Fibroblast of the aortic adventitia (primary cell): ENCODE data around the gene HMGCS2. TPM values are rescaled to one million over a fixed set of nuclear protein-coding genes. Genes with fewer than 3 reads are reported as not detected.

Experiments used
- DNase-seq: peaks from one replicate; pipeline ENCODE4 v3.0.0-alpha.2; 2010; ENCODE audit warnings: low read depth
- H3K4me3 ChIP-seq: 2 replicates; pipeline ENCODE4 v1.5.1; 2011; ENCODE audit warnings: low read depth, mild to moderate bottlenecking, control low read depth, low read length, moderate library complexity
- total RNA-seq: library from RNA; depleted of rRNA; stranded (reverse); fragments of >200 nt; gene quantifications from 2 replicates; pipeline ENCODE4 v1.2.3, GENCODE V29; 2012; ENCODE audit warnings: low replicate concordance
- TF ChIP-seq, protein P1 (sequence below): IDR thresholded peaks from 2 replicates; pipeline ENCODE4 v1.5.1; 2011; ENCODE audit warnings: mild to moderate bottlenecking, low read length, control low read depth, inconsistent platforms; ENCODE audit not compliant: insufficient read depth

The HMGCS2 gene
- total RNA-seq, 1 donor, result not detected

DNA sequence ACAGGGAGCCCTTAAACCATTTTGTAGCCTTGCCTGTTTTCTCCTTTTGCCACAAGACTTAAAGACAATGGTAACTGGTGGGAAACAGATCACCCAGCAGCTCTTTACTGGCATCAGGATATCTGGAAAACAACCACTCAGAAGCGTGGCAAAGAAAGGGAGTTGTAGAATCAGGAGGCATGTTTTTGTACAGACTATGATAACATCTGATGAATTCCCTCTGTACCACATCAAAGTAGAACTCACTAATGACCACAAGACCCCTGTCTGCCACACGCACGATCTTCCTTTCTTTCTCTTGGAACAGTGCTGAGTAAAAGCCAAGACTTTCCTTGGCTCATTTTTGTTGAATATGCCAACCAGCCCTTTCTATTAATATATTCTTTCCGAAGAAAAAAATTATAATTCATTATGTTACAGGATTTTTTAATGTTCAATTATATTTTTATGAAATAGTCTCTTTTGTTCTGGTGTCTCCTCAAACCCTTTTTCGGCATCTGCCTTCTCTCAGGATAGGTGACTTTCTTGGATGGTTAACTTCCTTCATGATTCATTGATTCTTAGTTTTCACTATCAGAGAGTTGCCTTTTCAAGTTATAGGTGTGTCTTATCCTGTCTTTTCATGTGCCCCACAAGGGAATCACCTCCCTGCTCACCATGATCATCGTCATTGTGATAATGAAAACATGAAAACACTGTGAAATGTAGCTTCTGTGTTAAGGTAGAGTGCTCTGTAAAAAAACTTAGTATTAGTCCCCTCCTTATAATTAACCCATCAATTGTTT lies 64.8 kb downstream of the HMGCS2 start:
- no peak overlapping the region for H3K4me3 ChIP-seq
- DNase-seq, result no peak
- TF ChIP-seq, protein P1, sequence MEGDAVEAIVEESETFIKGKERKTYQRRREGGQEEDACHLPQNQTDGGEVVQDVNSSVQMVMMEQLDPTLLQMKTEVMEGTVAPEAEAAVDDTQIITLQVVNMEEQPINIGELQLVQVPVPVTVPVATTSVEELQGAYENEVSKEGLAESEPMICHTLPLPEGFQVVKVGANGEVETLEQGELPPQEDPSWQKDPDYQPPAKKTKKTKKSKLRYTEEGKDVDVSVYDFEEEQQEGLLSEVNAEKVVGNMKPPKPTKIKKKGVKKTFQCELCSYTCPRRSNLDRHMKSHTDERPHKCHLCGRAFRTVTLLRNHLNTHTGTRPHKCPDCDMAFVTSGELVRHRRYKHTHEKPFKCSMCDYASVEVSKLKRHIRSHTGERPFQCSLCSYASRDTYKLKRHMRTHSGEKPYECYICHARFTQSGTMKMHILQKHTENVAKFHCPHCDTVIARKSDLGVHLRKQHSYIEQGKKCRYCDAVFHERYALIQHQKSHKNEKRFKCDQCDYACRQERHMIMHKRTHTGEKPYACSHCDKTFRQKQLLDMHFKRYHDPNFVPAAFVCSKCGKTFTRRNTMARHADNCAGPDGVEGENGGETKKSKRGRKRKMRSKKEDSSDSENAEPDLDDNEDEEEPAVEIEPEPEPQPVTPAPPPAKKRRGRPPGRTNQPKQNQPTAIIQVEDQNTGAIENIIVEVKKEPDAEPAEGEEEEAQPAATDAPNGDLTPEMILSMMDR, result no peak

DNA sequence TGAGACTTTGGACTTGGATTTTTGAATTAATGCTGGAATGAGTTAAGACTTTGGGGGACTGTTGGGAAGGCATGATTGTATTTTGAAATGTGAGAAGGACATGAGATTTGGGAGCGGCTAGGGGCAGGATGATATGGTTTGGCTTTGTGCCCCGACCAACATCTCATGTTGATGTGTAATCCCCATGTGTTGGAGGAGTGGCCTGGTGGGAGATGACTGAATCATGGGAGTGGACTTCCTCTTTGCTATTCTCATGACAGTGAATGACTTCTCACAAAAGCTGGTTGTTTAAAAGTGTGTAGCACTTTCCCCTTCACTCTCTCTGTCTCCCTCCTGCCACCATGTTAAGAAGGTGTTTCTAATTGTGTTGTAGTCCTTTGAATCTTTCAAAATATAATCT lies 66.3 kb downstream of the HMGCS2 start:
- peak; percentile 56 for DNase-seq
- TF ChIP-seq, protein P1, result no peak

DNA sequence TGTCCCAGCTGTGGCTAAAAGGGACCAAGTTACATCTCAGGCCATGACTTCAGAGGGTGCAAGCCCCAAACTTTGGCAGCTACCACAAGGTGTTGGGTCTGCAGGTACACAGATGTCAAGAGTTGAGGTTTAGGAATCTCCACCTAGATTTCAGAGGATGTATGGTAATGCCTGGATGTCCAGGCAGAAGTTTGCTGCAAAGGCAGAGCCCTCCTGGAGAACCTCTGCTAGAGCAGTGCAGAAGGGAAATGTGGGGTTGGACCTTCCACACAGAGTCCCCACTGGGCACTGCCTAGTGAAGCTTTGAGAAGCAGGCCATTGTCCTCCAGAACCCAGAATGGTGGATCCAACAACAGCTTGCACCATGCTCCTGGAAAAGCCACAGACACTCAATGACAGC lies 67.0 kb downstream of the HMGCS2 start:
- DNase-seq, result no peak
- TF ChIP-seq, protein P1, result no peak
- H3K4me3 ChIP-seq, result no peak overlapping the region

More for the DNA sequence above, 66.3 kb downstream of the HMGCS2 start:
- no peak overlapping the region for H3K4me3 ChIP-seq

DNA sequence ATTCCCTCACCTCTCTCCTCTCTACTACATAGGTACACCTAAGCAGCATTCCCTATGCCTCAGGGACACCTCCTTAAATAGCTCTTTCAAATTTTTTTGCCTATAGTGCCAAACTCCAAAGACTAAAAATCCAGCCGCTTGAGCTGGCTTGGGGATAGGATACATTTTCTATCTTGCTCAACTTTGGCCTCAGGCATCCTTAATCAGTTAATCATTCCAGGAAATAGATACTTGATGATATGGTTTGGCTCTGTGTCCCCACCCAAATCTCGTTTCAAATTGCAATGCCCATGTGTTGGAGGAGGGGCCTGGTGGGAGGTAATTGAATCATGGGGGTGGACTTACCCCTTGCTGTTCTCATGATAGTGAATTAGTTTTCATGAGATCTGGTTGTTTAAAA lies 68.4 kb downstream of the HMGCS2 start:
- TF ChIP-seq, protein P1, result no peak
- no peak for DNase-seq

More for the DNA sequence above, 68.4 kb downstream of the HMGCS2 start:
- no peak overlapping the region for H3K4me3 ChIP-seq

Other genes with a start within 250 kb of the HMGCS2 start
- 4.4 and 7.3 TPM in 2 replicates for gene ZNF697, start 120.6 kb downstream of the HMGCS2 start, total RNA-seq
- gene PHGDH, start 57.0 kb downstream of the HMGCS2 start, total RNA-seq, result 246 and 430 TPM in 2 replicates
- not detected in 2 replicates for gene REG4, start 42.6 kb upstream of the HMGCS2 start, total RNA-seq
- gene ADAM30, start 127.6 kb upstream of the HMGCS2 start, total RNA-seq, result not detected in 2 replicates